Hepatocyte (in vitro differentiated cells): ENCODE results near the gene PKNOX2. TPM values are rescaled to one million over a fixed set of nuclear protein-coding genes. Genes with fewer than 3 reads are reported as not detected.

Source experiments
- DNase-seq: peaks from one replicate; pipeline ENCODE4 v3.0.0-alpha.2; 2016; ENCODE audit warnings: low spot score
- H2AFZ ChIP-seq: fragments of 200-600 bp; sonication (generic); 2 replicates; pipeline ENCODE4 v1.6.0; 2016; ENCODE audit warnings: antibody characterized with exemption, mild to moderate bottlenecking
- H3K27ac ChIP-seq: fragments of 200-600 bp; sonication (generic); 2 replicates; pipeline ENCODE4 v1.5.1; 2016; ENCODE audit warnings: mild to moderate bottlenecking
- H3K27me3 ChIP-seq: fragments of 200-600 bp; sonication (generic); 2 replicates; pipeline ENCODE4 v1.6.1; 2016
- H3K36me3 ChIP-seq: fragments of 200-600 bp; sonication (generic); replicated peaks from 2 replicates; pipeline ENCODE4 v1.5.1; 2016; ENCODE audit warnings: low read depth; ENCODE audit not compliant: insufficient read depth
- H3K4me1 ChIP-seq: fragments of 200-600 bp; sonication (generic); 2 replicates; pipeline ENCODE4 v1.5.1; 2016; ENCODE audit warnings: mild to moderate bottlenecking, moderate library complexity; ENCODE audit not compliant: insufficient read depth
- H3K4me2 ChIP-seq: fragments of 200-600 bp; sonication (generic); 2 replicates; pipeline ENCODE4 v1.6.0; 2016
- H3K4me3 ChIP-seq: fragments of 200-600 bp; sonication (generic); 2 replicates; pipeline ENCODE4 v1.5.1; 2016; ENCODE audit warnings: mild to moderate bottlenecking
- H3K79me2 ChIP-seq: fragments of 200-600 bp; sonication (generic); 2 replicates; pipeline ENCODE4 v1.6.0; 2017; ENCODE audit warnings: mild to moderate bottlenecking
- H3K9me2 ChIP-seq: fragments of 200-600 bp; sonication (generic); replicated peaks from 2 replicates; pipeline ENCODE4 v1.6.0; 2017; ENCODE audit warnings: mild to moderate bottlenecking; ENCODE audit not compliant: insufficient read depth
- H3K9me3 ChIP-seq: fragments of 200-600 bp; sonication (generic); 2 replicates; pipeline ENCODE4 v1.5.1; 2016; ENCODE audit warnings: low read depth, mild to moderate bottlenecking
- H4K20me1 ChIP-seq: fragments of 200-600 bp; sonication (generic); 2 replicates; pipeline ENCODE4 v1.6.0; 2016; ENCODE audit warnings: mild to moderate bottlenecking; ENCODE audit not compliant: insufficient read depth, poor library complexity, severe bottlenecking
- EZH2 ChIP-seq: fragments of 200-600 bp; sonication (generic); IDR thresholded peaks from 2 replicates; pipeline ENCODE4 v1.6.1; 2016; ENCODE audit warnings: antibody characterized with exemption, mild to moderate bottlenecking, borderline replicate concordance
- EZH2phosphoT487 ChIP-seq: fragments of 200-600 bp; sonication (generic); IDR thresholded peaks from one replicate; pipeline ENCODE4 v1.6.1; 2018; ENCODE audit warnings: antibody characterized with exemption, mild to moderate bottlenecking, low read depth, moderate library complexity; ENCODE audit not compliant: unreplicated experiment, severe bottlenecking
- WGBS: methylation state at CpG from one replicate; pipeline ENCODE4 v1.1.6; 2016; ENCODE audit warnings: low lambda C conversion rate; ENCODE audit errors: missing lambda C conversion rate; 5-methylcytosine and 5-hydroxymethylcytosine counted together
- polyA plus RNA-seq: library from polyadenylated mRNA; unstranded; fragments of >200 nt; fragmentation: Nextera tagmentation; extraction: Ambion mirVana; gene quantifications from 2 replicates; pipeline ENCODE4 v1.2.1, GENCODE V29; 2016
- total RNA-seq: library from RNA; depleted of rRNA; stranded (reverse); fragments of >200 nt; gene quantifications from 2 replicates; pipeline ENCODE4 v1.2.3, GENCODE V29; 2014
- TF ChIP-seq, protein P1 (sequence below): fragments of 200-600 bp; sonication (generic); IDR thresholded peaks from 2 replicates; pipeline ENCODE4 v1.5.1; 2016; ENCODE audit warnings: antibody characterized with exemption, mild to moderate bottlenecking; ENCODE audit not compliant: poor library complexity

PKNOX2 gene
- total and polyA plus RNA-seq, 2 experiments from 2014 or later, result 3.0 to 3.1 TPM

DNA sequence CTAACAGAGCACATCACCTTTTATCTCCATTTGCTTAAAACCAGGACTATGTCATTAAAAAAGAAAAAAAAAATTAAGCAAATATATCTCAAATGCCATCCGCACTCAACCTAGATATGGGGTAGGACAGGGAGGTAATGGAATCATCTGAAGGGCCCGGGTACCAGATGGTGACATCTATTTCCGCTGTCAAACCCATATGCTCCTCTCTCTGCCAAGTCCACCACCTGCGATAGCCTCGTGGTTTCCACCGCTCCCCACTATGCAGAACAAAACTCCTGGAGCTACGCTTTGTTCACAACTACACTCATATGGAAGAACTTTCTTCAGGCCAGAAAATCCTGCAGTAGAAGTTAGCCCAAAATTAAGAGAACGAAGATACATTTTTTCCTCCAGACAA is 300.1 kb downstream of the PKNOX2 start:
- no peak for DNase-seq
- Histone ChIP-seq H3K79me2 (no peaks in the 10 kb centered on the region), H3K9me3 (no peaks in the 10 kb centered on the region), H3K27ac (no peak overlapping the region), H4K20me1 (no peaks in the 10 kb centered on the region), H2AFZ (no peak overlapping the region), H3K9me2 (no peaks in the 10 kb centered on the region), H3K4me2 (no peak overlapping the region), H3K4me3 (no peak overlapping the region), H3K4me1 (no peaks in the 10 kb centered on the region), H3K27me3 (no peaks in the 10 kb centered on the region), H3K36me3 (no peaks in the 10 kb centered on the region)
- no peak for TF ChIP-seq EZH2
- TF ChIP-seq EZH2phosphoT487, result no peak
- TF ChIP-seq, protein P1, sequence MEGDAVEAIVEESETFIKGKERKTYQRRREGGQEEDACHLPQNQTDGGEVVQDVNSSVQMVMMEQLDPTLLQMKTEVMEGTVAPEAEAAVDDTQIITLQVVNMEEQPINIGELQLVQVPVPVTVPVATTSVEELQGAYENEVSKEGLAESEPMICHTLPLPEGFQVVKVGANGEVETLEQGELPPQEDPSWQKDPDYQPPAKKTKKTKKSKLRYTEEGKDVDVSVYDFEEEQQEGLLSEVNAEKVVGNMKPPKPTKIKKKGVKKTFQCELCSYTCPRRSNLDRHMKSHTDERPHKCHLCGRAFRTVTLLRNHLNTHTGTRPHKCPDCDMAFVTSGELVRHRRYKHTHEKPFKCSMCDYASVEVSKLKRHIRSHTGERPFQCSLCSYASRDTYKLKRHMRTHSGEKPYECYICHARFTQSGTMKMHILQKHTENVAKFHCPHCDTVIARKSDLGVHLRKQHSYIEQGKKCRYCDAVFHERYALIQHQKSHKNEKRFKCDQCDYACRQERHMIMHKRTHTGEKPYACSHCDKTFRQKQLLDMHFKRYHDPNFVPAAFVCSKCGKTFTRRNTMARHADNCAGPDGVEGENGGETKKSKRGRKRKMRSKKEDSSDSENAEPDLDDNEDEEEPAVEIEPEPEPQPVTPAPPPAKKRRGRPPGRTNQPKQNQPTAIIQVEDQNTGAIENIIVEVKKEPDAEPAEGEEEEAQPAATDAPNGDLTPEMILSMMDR, result no peak
- WGBS, result 97% methylated on average over 8 of the region's 8 CpGs

DNA sequence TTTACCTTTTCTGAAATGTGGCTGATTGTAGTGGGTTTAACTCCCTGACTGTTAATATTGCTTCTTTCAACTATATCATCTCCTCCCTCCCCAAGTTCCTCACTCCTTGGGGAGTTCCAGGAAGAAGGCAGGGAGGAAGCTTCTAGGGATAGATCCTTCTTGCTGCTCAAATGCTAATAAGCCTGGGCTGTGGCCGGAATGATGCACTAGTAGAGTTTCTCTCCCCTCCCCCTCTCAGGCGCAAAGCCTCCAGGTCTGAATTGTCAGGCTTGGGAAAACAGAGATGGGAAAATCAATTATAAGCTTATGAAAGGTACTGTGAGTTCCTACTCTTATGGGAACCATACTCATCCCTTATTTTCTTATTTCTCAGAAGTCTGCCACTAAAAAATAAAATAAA is 300.7 kb downstream of the PKNOX2 start:
- H3K9me2 ChIP-seq, result no peaks in the 10 kb centered on the region
- no peaks in the 10 kb centered on the region for H3K79me2 ChIP-seq
- H3K27me3 ChIP-seq, result no peaks in the 10 kb centered on the region
- WGBS, result 63% methylated on average over 2 of the region's 2 CpGs
- no peaks in the 10 kb centered on the region for H3K9me3 ChIP-seq
- DNase-seq, result no peak
- H2AFZ ChIP-seq, result no peak overlapping the region
- H4K20me1 ChIP-seq, result no peaks in the 10 kb centered on the region
- H3K4me2 ChIP-seq, result no peak overlapping the region
- no peaks in the 10 kb centered on the region for H3K36me3 ChIP-seq
- H3K4me1 ChIP-seq, result no peaks in the 10 kb centered on the region
- TF ChIP-seq EZH2phosphoT487, result no peak
- no peak for TF ChIP-seq EZH2
- TF ChIP-seq, protein P1, result no peak
- no peak overlapping the region for H3K27ac ChIP-seq
- no peak overlapping the region for H3K4me3 ChIP-seq

DNA sequence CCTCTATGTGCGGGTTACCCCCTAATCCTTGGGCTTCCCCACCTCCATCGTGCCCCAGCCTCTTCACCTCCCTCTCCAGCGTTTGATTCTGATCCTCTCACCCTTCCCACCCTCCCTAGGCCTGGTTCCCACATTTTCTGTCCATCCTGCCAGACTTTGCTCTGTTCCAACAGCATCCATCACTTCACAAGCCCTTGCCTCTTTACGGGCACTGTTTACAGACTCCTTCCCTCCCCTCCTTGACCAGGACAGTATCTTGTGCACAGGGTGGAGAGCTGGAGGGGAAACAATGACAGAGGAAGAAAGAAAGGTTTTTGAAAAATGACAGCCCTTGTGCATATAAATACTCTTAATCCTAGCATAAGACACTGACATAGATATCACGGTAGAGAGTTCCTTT is 301.1 kb downstream of the PKNOX2 start:
- no peaks in the 10 kb centered on the region for H3K9me3 ChIP-seq
- no peak overlapping the region for H3K27ac ChIP-seq
- no peaks in the 10 kb centered on the region for H3K9me2 ChIP-seq
- H3K4me1 ChIP-seq, result no peaks in the 10 kb centered on the region
- no peaks in the 10 kb centered on the region for H3K27me3 ChIP-seq
- H4K20me1 ChIP-seq, result no peaks in the 10 kb centered on the region
- H3K36me3 ChIP-seq, result no peaks in the 10 kb centered on the region
- H3K4me3 ChIP-seq, result no peak overlapping the region
- H3K79me2 ChIP-seq, result no peaks in the 10 kb centered on the region
- DNase-seq, result no peak
- no peak for TF ChIP-seq EZH2phosphoT487
- TF ChIP-seq, protein P1, result no peak
- 60% methylated on average over 5 of the region's 5 CpGs for WGBS
- H2AFZ ChIP-seq, result no peak overlapping the region
- H3K4me2 ChIP-seq, result no peak overlapping the region

DNA sequence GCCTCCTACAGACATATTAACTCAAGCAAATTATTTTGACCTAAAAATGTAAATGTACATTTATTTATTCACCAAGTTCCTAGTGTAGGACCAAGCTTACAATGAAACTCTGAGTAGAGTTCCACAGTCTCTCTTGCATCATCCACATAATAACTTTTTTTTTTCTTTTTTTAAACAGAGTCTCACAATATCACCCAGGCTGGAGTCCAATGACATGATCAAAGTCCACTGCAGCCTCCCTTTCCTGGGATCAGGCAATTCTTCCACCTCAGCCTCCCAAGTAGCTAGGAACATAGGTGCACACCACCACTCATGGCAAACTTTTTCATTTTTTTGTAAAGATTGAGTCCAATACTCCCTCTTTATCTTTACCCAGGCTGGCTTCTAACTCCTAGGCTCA is 303.5 kb downstream of the PKNOX2 start:
- no peaks in the 10 kb centered on the region for H3K9me2 ChIP-seq
- no peaks in the 10 kb centered on the region for H3K9me3 ChIP-seq
- H2AFZ ChIP-seq, result no peak overlapping the region
- H3K4me2 ChIP-seq, result no peak overlapping the region
- TF ChIP-seq, protein P1, result no peak
- TF ChIP-seq EZH2 (no peak), EZH2phosphoT487 (no peak)
- no peaks in the 10 kb centered on the region for H3K36me3 ChIP-seq
- H4K20me1 ChIP-seq, result no peaks in the 10 kb centered on the region
- no peak overlapping the region for H3K4me3 ChIP-seq
- H3K27me3 ChIP-seq, result no peaks in the 10 kb centered on the region
- H3K79me2 ChIP-seq, result no peaks in the 10 kb centered on the region
- H3K27ac ChIP-seq, result no peak overlapping the region
- no peak for DNase-seq
- no peaks in the 10 kb centered on the region for H3K4me1 ChIP-seq
